ES-I3 (cell line): ENCODE data around the gene SHISAL1.

Source experiments
- H3K36me3 ChIP-seq: 2 replicates; pipeline ENCODE4 v1.6.1; 2013; ENCODE audit warnings: mild to moderate bottlenecking, low read length, control low read depth, moderate library complexity; ENCODE audit not compliant: insufficient read depth
- H3K4me1 ChIP-seq: 2 replicates; pipeline ENCODE4 v1.6.1; 2013; ENCODE audit warnings: mild to moderate bottlenecking, control low read depth, low read length; ENCODE audit not compliant: insufficient read depth
- H3K9ac ChIP-seq: 2 replicates; pipeline ENCODE4 v1.6.1; 2013; ENCODE audit warnings: low read depth, mild to moderate bottlenecking, low read length, moderate library complexity
- H3K9me3 ChIP-seq: 2 replicates; pipeline ENCODE4 v1.6.1; 2013; ENCODE audit warnings: mild to moderate bottlenecking, low read length, moderate library complexity; ENCODE audit not compliant: control insufficient read depth, insufficient read depth

The SHISAL1 gene

DNA sequence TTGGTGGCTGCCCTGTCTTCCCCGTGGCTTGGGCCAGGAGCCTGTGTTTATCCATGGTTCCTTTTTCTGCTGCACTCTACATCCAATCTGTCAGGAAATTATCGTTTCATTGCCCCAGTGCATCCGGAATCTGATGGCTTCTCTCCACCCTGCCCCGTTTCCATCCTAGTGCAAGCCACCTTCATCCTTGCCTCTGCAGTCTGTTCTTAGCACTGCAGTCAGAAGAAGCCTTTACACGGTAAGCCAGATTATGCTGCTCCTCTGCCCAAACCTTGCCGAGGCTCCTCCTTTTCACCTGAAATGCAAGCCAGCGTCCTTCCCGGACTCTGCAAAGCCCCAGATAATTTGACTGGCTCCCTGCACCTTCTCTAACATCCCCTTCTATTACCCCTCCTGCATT is 86.9 kb downstream of the SHISAL1 start:
- H3K9ac ChIP-seq, result no peak overlapping the region
- no peaks in the 10 kb centered on the region for H3K4me1 ChIP-seq
- no peaks in the 10 kb centered on the region; the same call in none of the 2 replicates for H3K9me3 ChIP-seq
- no peaks in the 10 kb centered on the region for H3K36me3 ChIP-seq

DNA sequence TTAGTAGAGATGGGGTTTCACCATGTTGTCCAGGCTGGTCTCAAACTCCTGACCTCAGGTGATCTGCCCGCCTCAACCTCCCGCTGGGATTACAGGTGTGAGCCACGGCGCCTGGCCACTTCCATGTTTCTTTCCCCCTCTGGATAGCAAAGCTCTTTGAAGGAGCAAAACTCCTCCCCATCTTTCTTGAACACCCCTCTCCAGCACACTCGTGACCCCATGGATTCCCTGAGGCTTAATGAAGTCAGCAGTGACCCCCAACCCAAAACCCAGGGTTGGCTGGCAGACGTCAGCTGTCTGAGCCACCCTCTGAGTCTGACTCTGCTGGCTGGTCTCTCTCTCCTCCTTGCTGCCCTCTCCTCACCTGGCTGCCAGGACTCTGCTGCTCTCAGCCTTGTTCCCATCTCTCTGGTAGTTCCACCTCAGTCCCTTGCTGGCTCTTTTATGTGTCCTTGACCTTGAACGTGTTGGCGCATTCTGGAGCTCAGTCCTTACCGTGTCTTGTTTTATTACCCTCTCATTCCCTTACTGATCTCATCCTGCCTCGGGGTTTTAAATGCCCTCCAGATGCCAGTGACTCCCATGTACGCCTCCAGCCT is 87.6 kb downstream of the SHISAL1 start:
- no peak overlapping the region for H3K9ac ChIP-seq
- no peaks in the 10 kb centered on the region for H3K36me3 ChIP-seq
- no peaks in the 10 kb centered on the region for H3K4me1 ChIP-seq
- H3K9me3 ChIP-seq, result no peaks in the 10 kb centered on the region; the same call in none of the 2 replicates

DNA sequence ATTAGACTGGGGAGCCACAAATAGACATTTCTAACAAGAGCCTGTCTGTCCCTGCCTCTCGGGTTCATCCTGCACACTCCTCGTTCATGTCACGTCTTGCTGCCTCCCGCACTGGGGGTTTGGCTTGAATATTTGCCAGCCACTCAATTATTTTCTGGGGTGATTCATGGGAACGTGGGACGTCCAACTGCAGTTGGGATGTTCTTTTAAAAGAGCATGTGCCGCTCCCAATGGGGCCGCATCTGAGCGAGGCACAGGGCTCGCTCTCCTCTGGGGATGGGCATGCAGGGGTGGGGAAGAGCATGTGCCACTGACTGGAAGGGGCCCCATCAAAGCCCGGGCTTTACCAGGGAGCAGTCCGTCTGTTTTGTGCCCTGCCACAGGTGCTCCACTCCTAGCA is 88.6 kb downstream of the SHISAL1 start:
- Histone ChIP-seq H3K4me1 (no peaks in the 10 kb centered on the region), H3K36me3 (no peaks in the 10 kb centered on the region), H3K9ac (no peak overlapping the region), H3K9me3 (no peaks in the 10 kb centered on the region; the same call in none of the 2 replicates)

DNA sequence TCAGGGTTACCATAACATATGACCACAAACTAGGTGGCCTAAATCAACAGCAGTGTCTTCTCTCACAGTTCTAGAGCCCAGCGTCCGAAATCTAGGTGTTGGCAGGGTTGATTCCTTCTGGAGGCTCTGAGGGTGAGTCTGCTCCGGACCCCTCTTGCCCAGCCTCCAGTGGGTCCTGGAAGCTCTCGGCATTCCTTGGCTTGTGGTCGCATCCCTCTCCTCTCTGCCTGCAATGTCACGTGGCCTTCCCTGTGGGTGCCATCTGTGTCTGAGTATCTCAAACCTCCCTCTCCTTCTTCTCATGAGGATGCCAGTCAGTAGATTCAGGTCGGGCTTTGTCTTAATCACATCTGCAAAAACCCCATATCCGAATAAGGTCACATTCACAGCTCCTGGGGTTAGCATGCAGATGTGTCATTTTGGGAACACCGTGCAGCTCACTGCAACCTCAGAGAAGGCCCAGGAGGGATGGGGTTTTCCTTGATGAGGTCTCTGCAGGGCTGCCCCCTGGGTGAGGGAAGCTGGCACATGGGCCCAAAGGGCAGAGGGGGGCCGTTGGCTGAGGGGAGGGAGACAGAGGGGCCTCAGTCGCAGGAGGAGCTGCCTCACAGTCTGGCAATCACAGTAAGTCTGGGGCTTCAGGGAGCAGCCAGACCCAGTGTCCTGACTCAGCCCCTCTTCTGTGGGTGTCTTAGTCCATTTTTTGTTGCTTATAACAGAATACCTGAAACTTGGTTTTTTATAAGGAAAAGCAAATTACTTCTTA is 90.9 kb downstream of the SHISAL1 start:
- Histone ChIP-seq H3K9ac (no peak overlapping the region), H3K9me3 (no peaks in the 10 kb centered on the region), H3K4me1 (no peaks in the 10 kb centered on the region), H3K36me3 (no peaks in the 10 kb centered on the region)

DNA sequence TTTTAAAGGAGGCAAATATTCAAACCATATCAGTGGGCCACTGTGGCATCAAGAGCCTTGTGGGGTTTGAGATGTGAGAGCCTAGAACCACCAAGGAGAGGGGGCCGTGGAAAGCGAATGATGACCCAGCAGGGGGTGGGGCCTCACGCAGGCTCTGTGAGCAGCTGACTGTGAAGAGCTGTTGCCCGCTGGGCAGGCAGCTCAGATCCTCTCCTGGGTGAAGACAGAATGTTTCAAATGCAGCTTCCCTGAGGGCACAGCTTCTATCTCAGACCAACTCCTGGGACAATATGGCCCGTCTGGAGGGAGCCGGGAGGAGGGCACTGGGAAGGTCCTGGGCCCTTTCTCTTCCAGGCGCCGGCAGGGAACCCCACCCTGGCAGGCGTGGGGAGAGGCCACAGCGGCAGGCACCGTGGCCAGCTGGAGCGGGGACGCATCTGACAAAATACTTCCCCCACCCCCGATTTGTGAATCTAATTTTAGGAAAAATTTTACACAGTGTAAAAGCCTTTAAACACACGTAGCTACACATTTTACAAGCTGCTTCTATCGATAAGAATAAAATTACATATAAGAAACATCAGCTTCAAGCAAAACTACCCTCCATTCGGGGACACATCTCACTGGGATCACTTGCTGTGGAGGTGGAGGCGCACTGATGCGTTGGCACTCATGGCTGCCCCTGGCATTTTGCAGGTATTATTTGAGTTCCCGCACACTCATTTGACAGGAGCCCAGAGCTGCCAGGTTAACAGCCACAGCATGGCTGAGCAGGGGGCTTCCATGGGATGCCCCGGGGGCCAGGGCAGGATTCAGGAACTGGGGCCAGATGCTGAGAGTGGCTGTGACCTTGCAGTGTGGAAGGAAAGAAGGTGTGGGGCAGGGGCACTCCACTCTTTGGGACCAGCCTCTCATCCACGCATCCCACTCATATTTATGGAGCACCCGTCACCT is 91.7 kb downstream of the SHISAL1 start:
- Histone ChIP-seq H3K36me3 (no peaks in the 10 kb centered on the region), H3K4me1 (no peaks in the 10 kb centered on the region), H3K9ac (no peak overlapping the region), H3K9me3 (no peaks in the 10 kb centered on the region)

DNA sequence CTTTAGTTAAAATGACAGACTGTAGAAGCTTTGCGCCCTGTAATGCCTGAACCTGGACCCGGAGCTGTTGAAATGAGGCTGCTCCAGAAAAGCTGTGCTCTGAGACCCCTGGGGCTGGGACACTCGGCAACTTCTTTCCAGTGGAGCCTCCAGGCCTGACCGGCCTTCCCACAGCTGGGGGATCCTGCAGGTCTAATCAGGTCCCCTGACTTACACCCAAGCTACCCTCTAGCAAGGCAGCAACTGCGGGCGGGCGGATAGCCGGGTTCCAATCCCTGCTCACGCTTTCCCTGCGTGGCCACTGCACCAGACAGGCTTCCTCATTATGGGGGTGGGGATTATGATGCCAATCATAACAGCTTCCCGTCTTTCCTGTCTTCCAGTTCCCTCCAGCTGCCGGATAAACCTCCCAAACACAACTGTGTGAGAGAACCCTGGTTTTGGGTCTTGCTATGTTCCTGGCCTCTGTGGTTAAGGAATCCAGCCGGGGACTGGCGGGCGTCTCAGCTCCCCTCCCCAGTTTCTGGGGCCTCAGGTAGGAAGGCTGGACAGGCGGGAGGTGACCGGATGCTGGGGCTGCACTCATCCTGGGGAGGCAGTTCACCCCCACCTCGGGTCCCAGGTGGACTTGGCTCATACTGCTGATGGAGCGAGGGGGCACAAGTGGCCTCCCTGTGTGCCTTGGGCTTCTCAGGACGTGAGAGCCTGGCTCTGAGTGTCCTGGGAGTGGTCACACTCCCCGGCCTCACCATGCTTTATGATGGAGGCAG is 93.5 kb downstream of the SHISAL1 start:
- Histone ChIP-seq H3K4me1 (no peaks in the 10 kb centered on the region), H3K36me3 (no peaks in the 10 kb centered on the region), H3K9ac (no peak overlapping the region), H3K9me3 (no peaks in the 10 kb centered on the region)

DNA sequence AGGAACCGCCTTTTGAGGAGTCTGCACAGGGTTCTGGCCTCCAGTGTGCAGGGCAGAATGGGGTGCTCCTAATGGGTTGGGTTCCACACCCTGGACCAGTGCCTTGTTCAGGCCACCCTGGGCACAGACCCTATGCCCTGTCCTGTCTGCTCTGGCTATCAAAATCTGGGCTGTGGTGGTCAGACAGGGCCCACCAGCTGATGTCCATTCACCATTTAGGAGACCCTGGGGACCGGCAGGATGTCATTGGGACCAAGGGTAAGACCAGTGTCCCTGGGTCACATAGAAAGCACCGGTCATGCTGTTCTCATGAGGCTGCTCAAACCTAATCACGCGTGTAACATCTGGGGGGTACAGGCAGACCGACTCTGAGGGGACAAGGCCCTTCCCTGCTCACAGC is 94.7 kb downstream of the SHISAL1 start:
- Histone ChIP-seq H3K9ac (no peak overlapping the region), H3K4me1 (no peaks in the 10 kb centered on the region), H3K9me3 (no peaks in the 10 kb centered on the region), H3K36me3 (no peaks in the 10 kb centered on the region)

DNA sequence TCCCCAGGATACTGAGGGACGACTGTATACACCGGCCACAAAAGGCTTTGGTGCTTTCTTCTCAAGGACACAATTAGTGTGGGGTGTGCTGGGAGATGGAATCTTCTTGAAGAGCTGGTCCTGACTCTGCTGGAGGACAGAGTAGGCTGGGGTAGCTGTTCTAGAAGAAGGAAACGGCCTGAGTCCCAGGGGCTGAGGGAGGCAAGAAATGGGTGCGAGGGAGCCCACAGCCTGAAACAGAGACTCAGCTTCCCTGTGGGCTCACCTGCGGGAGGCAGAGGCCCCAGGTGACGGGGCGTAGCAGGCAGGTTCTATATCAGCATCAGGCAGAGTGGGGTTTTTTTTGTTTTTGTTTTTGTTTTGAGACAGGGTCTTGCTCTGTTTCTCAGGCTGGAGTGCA is 95.4 kb downstream of the SHISAL1 start:
- H3K9ac ChIP-seq, result no peak overlapping the region
- H3K4me1 ChIP-seq, result no peaks in the 10 kb centered on the region
- H3K36me3 ChIP-seq, result no peaks in the 10 kb centered on the region
- H3K9me3 ChIP-seq, result no peaks in the 10 kb centered on the region

DNA sequence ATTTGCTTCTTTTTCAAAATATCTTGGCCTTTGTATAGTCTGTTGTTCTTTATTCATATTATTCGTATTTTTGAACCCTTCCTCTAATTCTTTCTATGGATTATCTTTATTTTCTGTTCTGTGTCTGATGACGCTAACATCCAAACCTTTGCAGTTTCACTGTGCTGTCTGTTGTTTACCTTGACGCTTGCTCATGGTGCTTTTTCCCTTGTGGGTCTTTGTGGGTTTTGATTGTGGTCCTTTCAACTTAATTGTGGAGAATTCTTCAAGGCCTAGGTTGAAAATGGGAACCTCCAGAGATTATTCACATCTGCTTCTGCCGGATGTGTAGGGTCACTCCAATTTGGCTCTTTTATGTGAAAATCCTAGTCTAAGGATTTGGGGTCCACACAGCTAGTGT is 97.5 kb downstream of the SHISAL1 start:
- H3K36me3 ChIP-seq, result no peaks in the 10 kb centered on the region
- H3K4me1 ChIP-seq, result no peaks in the 10 kb centered on the region
- no peak overlapping the region for H3K9ac ChIP-seq
- H3K9me3 ChIP-seq, result no peaks in the 10 kb centered on the region

DNA sequence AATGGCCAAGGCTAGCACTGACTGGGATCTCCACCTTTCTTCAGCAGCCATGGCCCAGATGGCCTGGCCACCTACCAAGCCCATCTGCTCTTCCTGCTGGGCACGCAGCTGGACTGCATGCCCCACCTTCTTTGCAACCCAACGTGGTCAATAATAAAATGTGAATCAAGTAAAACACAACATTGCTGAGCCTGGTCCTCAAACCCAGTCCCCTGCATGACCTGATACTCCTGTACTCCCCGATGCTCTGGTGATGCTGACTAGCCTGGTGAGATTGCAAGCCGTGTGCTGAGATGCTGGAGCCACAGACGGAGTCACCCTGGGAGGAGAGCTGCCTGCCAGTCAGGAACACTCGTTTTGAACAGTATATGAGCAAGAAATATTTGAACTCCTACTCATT is 98.0 kb downstream of the SHISAL1 start:
- no peaks in the 10 kb centered on the region for H3K36me3 ChIP-seq
- no peaks in the 10 kb centered on the region for H3K4me1 ChIP-seq
- no peak overlapping the region for H3K9ac ChIP-seq
- no peaks in the 10 kb centered on the region for H3K9me3 ChIP-seq

DNA sequence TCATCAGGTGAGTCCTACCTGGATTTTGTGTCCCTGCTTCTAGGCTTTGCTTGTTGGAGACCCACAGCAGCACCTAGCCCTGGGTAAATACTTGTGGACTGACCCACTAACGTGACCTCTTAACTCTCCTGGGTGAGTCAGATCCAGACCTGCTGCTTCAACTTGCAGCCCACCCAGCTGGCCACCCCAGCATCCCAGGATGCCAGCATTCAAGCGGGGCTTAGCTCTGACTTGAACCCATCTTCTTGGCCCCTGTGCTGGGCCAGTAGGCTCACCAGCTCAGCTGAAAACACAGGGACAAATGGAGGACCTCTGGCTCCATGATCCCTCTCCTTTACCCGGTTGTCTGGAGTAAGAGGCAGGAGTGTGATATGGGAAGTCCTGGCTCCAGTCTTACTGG is 98.6 kb downstream of the SHISAL1 start:
- no peak overlapping the region for H3K9ac ChIP-seq
- no peaks in the 10 kb centered on the region for H3K9me3 ChIP-seq
- H3K36me3 ChIP-seq, result no peaks in the 10 kb centered on the region
- no peaks in the 10 kb centered on the region for H3K4me1 ChIP-seq

DNA sequence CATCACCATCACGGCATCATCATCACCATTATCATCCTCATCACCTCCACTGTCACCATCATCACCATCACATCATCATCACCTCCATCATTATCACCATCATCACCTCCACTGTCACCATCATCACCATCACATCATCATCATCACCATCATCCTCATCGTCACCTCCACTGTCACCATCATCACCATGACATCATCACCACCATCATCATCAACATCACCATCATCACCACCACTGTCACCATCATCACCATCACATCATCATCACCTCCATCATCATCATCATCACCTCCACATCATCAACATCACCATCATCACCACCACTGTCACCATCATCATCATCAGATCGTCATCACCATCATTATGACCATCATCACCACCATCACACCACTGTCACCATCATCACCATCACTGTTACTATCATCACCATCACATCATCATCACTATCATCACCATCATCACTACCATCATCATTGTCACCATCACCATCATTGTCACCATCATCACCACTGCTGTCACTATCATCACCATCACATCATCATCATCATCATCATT is 99.2 kb downstream of the SHISAL1 start:
- Histone ChIP-seq H3K4me1 (no peaks in the 10 kb centered on the region), H3K36me3 (no peaks in the 10 kb centered on the region), H3K9ac (no peak overlapping the region), H3K9me3 (no peaks in the 10 kb centered on the region)

DNA sequence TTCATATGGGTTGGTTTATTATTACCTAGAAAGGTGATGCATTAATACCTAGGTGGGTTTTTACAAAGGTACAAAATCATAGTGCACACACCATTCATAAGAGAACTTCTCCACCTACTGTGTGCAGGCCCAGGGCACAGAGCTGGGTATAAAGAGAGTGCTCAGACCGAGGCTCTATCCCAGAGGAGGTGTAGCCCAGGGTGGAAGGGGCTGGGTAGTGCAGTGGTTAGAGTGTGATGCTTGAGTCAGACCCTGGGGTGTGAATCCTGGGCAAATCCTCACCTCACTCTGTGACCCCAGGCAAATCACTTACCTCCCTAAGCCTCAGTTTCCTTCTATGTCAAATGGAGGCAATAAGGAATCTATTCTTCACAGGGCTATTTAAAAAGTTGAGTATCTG is 99.8 kb downstream of the SHISAL1 start:
- Histone ChIP-seq H3K9ac (no peak overlapping the region), H3K9me3 (no peaks in the 10 kb centered on the region), H3K4me1 (no peaks in the 10 kb centered on the region), H3K36me3 (no peaks in the 10 kb centered on the region)
